Islet precursor cell (in vitro differentiated cells): ENCODE results near the gene PAGR1.
"Not testable (repeated sequence)": the region's sequence is repeated elsewhere in the genome, so short reads cannot be mapped to it uniquely, and the experiment has no call there.

ENCODE experiments used
- DNase-seq: peaks from one replicate; pipeline ENCODE4 v3.0.0-alpha.2; 2018

PAGR1 gene

DNA sequence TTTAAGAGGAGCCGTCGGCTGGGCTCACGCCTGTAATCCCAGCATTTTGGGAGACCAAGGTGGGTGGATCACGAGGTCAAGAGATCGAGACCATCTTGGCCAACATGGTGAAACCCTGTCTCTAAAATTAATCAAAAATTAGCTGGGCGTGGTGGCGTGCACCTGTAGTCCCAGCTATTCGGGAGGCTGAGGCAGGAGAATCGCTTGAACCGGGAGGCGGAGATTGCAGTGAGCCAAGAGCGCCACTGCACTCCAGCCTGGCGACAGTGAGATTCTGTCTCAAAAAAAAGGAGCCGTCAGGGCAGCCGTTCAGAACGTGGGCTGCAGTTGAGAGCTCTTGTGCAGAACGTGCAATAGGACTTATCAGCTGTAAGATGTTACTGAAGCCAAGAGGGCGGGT, 22.8 kb upstream of the PAGR1 start:
- DNase-seq = not testable (repeated sequence)

DNA sequence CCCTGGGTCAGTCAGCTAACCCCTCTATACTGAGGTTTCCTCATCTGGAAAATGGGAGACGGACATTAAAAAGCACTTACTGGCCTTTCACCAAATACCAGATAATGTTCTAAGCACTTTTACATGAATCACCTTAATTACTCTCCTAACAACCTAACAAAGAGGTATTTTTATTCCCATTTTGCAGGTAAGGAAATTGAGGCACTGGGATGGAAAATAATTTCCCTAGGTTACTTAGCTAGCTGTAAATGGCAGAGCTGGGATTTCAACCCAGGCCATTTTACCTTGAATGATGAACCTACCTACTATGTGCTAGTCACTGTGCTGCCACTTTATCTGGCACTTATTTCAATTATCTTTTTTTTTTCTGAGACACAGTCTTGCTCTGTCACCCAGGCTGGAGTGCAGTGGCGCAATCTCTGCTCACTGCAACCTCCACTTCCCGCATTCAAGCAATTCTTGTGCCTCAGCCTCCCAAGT, 21.7 kb upstream of the PAGR1 start:
- no peak for DNase-seq

DNA sequence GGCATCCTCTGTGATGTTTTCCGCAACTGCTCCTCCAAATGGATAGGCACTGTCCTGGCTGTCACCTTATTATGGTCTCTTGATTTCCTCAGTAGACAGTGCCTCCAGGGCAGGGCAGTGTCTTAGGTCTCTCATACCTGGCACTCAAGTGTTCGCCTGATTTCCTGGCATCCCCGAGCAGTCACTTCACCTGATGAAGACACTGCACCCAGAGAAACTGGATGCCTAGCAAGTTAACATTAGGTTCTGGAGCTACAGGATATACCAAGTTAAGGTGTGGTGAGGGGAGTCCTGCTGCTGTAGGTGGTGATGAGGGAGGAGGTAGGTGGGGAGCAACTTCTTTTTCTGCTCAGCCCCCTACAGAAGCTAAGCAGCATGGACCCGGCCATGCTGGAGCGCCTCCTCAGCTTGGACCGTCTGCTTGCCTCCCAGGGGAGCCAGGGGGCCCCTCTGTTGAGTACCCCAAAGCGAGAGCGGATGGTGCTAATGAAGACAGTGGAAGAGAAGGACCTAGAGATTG, 13.5 kb upstream of the PAGR1 start:
- DNase-seq = no peak

DNA sequence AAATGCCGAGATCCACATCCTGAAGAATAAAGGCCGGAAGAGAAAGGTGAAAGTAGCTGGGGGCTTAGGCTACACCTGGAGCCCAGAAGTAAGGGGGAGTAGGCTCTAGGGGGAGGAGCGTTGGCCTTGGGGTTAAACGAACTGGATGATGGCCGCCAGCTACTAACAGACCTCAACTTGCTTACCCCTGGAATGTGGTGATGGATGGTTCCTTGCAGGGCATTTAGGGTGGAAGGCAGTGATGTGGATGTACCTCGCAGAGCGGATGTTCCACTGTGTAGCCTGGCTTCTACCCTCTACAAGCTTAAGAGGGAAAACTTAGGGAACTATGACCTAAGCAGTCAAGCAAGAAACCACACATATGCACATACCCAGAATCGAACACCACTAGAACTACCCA, 11.9 kb upstream of the PAGR1 start:
- DNase-seq = no peak

DNA sequence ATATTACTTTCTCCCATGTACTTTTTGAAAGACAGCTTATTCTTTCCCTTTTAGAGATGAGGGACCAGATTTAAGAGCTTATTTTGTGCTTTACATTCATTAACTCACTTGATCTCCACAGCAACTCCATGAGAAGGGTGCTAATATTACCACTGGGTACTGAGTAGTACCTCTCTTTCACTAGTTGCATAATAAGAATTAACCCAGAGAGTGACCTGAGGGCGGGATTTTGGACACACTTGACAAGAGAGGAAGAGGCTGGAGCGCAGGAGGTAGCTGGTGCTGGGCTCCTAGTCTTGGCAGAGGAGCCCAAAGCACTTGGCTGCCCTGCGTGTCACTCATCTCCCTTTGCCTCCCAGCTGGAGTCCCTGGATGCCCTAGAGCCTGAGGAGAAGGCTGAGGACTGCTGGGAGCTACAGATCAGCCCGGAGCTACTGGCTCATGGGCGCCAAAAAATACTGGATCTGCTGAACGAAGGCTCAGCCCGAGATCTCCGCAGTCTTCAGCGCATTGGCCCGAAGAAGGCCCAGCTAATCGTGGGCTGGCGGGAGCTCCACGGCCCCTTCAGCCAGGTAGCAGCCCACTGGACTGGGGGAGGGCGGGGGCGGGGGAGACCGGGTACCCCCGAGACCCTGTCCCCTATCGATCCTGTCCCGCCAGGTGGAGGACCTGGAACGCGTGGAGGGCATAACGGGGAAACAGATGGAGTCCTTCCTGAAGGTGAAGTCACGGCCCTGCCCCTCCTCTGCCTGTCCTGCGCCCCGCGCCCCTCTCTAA, 11.3 kb upstream of the PAGR1 start:
- DNase-seq = no peak

DNA sequence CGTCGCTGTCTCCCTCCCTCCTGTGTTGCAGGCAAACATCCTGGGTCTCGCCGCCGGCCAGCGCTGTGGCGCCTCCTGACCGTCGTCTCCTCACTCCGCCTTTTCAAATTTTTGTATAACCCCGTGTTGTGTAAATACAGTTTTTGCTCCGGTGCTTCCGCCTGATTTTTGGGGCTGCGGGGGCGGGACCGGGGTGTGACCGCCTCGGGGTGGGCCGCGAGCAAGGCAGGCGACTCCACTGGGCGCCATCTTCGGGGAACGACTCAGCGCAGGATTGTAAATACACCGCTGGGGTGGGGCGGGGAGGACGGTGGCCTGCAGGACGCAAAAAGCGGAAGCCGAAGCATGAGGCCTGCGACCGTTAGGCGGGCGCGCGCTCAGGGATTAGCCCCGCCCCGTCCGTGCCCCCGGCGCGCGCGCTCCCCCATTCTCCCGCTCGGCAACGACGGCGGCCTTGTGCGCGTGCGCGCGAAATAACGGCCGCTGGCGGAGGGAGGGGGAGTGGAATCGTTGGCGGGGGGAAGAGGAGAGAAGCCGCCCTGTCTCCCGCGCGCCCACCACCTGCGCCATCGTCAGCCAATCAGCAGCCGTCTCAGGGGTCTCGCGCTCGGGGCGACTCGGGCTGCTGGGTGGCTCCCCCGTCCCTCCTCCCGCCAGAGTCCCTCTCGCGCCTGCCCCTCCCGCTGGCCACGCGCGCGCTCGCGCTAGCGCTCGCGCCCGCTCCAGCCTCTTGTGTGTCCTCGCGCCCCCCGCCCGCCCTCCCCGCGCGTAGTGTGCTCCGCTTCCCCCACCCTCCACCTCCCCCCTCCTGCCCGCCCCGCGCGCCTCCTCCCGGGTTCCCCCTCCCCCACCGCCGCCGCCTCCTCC, 10.5 kb upstream of the PAGR1 start:
- peak; percentile 99 for DNase-seq

DNA sequence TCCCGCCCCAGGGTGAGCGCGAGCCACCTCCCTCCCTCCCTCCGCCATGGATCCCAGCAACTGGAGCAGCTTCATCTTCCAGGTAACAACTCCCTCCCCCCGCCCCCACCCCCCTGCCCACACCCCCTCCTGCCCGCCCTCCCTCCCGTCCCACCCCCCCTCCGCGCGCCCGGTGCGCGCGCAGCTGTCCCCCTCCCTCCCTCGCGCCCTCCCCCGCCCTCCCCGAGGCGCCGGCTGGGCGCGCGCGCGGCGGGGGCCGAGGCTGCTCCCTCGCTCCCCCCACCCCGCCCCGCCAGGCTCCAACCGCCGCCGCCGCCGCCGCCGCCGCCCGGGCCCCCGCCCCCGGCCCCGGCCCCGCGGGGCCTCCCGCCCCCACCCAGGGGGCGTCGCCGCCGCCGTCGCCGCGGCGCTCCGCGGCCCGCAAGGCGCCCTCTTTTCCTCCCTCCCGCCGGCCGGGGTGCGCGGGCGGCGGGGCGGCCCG, 9.8 kb upstream of the PAGR1 start, which contains the start of gene MAZ:
Gene MAZ, plus strand, starts transcription at position 431 of the 481 bp plus-strand sequence. CDS start 173 bp downstream, outside the sequence.
- no peak for DNase-seq

DNA sequence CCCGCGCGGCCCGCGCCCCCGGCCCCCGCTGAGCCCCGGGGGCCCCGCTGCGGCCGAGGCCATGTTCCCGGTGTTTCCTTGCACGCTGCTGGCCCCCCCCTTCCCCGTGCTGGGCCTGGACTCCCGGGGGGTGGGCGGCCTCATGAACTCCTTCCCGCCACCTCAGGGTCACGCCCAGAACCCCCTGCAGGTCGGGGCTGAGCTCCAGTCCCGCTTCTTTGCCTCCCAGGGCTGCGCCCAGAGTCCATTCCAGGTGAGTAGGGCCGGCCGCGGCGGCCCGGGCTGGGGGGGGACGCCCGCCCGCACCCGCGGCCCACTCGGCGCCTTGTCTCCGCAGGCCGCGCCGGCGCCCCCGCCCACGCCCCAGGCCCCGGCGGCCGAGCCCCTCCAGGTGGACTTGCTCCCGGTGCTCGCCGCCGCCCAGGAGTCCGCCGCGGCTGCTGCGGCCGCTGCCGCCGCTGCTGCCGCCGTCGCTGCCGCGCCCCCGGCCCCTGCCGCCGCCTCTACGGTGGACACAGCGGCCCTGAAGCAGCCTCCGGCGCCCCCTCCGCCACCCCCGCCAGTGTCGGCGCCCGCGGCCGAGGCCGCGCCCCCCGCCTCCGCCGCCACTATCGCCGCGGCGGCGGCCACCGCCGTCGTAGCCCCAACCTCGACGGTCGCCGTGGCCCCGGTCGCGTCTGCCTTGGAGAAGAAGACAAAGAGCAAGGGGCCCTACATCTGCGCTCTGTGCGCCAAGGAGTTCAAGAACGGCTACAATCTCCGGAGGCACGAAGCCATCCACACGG, 9.1 kb upstream of the PAGR1 start:
- peak; percentile 79 for DNase-seq

DNA sequence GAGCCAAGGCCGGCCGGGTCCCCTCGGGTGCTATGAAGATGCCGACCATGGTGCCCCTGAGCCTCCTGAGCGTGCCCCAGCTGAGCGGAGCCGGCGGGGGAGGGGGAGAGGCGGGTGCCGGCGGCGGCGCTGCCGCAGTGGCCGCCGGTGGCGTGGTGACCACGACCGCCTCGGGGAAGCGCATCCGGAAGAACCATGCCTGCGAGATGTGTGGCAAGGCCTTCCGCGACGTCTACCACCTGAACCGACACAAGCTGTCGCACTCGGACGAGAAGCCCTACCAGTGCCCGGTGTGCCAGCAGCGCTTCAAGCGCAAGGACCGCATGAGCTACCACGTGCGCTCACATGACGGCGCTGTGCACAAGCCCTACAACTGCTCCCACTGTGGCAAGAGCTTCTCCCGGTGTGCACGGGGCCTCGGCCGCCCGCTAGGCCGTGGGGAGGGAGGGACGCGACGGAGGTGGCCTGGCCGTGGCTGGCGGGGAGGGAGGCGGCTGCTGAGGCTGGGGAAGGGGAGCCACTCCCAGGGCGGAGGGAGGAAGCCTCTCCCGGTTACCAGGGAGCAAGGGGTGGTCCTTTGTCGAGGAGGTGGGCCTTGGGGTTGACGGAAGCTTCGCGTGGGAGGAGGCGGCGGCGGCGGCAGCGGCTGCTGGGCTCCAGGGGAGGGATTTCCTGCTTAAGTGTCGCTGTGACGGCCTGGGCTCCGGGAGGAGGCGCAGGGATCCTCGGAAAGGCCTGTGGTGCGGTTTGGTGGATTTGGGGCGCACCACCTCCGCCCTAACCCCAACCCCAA, 8.3 kb upstream of the PAGR1 start:
- DNase-seq = peak; percentile 95

DNA sequence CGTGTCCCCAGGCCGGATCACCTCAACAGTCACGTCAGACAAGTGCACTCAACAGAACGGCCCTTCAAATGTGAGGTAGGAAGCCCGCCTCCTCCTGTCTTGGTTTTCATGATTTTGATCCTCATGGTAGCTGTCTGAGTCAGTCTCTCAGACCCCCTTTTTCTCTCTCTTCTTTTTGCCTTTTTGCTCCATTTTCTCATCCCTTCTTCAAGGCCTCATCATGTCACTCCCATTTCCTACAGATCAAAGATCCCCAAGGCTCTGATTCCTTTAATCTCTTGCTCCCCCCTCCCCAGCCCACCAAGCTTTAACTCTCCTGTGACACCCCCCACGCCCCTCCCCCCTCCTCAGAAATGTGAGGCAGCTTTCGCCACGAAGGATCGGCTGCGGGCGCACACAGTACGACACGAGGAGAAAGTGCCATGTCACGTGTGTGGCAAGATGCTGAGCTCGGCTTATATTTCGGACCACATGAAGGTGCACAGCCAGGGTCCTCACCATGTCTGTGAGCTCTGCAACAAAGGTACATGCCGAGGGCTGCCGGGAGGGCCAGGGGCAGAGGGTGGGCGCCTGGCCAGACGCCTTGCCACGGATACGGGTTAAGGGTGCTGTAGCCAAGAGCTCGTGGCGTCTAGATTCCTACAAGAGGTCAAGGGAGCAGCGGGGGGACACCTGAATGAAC, 7.6 kb upstream of the PAGR1 start:
- DNase-seq = no peak

DNA sequence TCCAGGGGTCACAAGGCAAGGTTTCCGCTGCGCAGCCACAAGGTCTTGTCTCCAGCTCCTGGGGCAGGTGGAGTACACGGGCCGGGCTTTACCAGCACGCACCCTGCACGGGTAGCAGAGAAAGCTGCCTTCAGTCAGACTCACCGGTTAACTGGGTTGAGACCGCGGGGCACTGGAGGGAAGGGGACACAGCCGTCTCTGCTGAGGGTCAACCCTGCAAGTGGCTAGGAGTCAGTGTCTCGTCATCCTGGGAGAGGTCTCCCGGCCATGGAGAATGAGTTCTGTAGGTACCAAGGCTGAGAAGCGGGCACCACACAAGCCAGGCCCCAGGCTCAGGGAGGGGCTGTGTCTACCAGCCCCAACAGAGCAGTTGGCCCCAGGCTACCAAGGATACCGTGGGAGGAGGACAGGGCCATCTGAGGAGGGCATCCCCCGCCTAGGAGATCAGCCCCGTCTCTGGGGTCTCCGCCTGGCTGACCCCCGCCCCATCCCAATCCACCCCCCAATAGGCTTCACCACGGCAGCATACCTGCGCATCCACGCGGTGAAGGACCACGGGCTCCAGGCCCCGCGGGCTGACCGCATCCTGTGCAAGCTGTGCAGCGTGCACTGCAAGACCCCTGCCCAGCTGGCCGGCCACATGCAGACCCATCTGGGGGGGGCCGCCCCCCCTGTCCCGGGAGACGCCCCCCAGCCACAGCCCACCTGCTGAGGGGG, 6.8 kb upstream of the PAGR1 start:
- DNase-seq = no peak

DNA sequence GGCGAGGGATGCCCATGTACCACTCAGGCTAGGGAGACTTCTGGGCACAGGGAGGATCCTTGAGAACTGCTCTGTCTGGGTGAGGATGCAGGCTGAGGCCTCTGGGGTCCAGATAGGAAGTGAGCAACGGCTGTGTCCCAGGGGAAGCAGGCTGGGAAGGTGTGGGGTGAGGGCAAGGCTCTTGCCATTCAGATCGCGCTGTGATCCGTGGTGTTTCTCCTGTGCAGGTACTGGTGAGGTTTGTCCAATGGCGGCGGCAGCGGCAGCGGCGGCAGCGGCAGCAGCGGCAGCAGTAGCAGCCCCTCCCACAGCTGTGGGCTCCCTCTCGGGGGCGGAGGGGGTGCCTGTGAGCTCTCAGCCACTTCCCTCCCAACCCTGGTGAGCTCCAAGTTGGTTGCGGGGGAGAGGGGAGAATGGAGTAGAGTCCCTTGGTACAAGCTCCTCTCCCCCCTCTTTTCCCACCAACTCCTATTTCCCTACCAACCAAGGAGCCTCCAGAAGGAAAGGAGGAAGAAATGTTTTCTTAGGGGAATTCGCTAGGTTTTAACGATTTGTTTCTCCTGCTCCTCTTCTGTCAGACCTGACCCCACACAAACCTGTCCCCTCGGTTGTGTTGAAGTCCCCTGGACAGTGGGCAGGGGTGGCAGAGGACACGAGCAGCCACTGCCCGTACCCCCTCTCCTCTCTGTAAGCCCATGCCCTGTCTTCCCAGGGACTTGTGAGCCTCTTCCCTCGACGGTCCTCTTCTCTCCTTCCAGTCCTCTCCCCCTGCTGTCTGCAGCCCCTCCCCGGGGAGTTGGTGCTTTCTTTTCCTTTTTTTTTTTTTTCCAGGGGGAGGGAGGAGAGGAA, 5.9 kb upstream of the PAGR1 start:
- no peak for DNase-seq

DNA sequence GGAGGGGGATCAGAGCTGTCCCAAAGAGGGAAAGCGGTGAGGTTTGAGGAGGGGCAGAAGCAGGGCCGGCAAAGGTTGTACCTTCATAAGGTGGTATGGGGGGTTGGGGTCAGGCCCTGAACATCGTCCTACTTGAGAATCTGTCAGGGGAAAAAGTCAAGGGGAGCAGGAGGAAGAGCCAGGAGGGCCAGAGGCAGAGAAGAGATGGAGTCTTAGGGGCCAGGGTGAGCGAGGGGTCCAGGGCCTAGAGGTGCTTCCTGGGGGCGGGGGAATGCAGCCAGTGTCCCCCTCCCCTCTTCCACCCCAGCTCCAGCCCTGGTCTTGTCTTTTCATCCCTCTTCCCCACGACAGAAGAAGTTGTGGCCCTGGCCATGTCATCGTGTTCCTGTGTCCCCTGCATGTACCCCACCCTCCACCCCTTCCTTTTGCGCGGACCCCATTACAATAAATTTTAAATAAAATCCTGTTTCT, 5.2 kb upstream of the PAGR1 start:
- no peak for DNase-seq

DNA sequence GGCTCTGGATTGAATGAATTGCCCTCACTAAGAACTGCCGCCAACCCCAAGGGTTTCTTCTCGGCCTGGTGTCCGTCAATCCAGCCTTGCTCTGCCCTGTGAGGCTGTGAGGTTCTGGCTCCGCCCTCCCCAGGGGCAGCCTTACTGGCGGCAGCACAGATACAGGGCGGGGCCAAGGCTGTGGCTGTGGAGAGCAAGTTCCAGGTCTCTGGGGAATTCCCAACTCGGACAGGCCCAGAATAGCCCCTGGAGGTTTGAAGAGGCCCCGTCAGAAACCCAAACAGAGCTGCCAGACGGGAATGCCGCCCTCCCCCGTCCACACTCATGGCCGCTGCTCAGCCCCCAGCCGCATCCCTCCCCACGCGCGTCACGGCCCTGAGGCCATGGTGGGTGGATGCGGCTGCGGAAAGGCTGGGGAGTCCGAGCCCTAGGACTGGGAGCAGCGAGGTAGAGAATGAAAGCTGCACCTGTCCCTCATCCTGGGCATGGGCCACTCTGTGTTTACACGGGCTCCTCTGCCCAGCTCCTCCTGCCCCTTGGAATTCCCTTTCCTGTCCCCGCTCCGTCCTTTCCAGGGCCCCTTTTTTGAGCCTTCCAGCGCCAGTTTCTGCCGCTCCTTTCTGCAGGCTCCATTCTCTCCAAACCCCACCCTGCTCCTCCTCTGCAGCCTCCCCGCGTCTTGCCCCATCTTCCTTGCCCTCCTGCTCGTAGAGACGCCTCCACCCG, 4.6 kb upstream of the PAGR1 start:
- DNase-seq = peak; percentile 100

DNA sequence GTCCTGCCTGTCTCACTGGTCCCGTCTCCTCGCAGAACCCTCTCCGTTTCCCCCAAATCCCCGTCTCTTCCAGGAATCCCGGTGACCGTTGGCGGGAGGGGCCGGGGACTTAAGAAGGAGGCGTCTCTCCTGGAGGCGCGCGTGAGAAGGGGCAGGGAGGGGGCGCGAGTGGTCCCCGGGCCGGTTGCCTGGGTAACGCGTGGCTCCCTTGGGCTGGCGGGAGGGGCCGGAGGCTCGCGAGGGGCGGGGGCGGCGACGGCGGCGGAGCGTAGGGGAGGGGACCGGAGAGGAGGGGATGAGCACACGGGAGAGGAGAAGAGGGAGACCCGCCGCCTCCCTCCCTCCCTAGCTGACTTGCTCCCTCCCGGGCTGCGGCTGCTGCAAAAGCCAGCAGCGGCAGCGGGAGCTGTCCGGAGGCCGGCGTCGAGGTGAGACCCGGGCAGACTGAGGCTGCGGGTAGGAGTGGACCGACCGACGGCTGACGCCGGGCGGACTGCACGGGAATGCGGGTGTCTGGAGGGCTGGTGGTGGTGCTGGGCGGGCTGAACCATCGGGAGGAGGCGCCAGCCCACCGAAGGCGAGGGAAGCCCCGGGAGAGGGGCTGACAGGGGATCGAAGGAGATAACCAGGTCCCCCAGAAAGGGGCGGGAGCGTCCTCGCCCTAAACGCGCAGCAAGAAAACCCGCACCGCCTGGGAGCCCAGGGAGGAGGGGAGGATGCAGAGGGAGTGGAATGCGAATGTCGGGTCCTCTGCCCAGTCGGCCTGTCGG, 3.9 kb upstream of the PAGR1 start, which contains the start of gene PRRT2:
Gene PRRT2, plus strand, starts transcription at position 298 of the 770 bp plus-strand sequence. CDS start 862 bp downstream, outside the sequence.
- DNase-seq = peak; percentile 80

DNA sequence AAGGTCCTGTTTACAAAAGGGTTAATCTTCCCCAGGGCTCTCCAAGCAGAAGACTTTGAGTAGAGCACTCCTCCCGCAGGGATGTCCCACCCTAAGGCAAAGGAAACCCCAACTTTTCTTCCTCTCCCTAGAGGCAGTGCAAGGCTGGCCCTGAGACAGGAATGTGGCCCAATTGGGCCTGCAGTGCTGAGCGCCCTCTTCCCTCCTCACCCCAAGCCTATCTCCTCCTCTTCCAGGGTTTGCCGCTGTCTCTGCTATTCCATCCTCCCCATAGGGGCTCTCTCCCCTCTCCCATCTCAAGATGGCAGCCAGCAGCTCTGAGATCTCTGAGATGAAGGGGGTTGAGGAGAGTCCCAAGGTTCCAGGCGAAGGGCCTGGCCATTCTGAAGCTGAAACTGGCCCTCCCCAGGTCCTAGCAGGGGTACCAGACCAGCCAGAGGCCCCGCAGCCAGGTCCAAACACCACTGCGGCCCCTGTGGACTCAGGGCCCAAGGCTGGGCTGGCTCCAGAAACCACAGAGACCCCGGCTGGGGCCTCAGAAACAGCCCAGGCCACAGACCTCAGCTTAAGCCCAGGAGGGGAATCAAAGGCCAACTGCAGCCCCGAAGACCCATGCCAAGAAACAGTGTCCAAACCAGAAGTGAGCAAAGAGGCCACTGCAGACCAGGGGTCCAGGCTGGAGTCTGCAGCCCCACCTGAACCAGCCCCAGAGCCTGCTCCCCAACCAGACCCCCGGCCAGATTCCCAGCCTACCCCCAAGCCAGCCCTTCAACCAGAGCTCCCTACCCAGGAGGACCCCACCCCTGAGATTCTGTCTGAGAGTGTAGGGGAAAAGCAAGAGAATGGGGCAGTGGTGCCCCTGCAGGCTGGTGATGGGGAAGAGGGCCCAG, 3.0 kb upstream of the PAGR1 start:
- DNase-seq = no peak
